NCI-H1048 (cell line): ENCODE measurements around the gene TRPC4AP.
"Not testable (repeated sequence)": the region's sequence is repeated elsewhere in the genome, so short reads cannot be mapped to it uniquely, and the experiment has no call there.

ENCODE experiments used
- DNase-seq: peaks from one replicate; lab custom pipeline; 2025; lab: John Stamatoyannopoulos, UW

TRPC4AP gene

DNA sequence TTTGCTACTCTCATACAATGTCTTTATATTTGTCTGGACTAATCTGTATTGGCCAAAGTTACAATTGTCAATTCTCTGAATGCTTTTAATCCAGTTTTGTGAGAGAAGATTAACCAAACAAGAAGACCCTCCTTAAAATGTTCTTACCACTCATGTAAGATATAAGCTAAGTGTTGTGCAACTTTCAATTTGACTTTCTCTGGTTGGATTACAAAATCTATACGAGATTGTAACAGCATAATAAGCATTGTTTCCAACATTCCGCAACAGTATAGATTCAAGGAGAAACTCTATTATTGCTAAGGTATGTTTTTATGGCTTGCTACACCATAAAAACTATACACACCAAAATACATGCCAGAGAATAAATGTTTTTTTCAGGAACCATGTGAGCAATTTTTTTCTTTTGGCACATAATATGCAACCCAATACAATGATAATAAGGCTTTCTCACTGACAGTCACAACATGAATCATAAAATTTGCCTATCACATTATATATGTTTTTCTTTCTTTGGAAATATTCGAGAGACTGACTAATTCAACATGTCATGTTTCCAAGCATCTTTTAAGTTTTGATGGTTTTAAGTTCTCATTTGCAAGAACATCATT is 12.2 kb upstream of the TRPC4AP start:
- no peak for DNase-seq

DNA sequence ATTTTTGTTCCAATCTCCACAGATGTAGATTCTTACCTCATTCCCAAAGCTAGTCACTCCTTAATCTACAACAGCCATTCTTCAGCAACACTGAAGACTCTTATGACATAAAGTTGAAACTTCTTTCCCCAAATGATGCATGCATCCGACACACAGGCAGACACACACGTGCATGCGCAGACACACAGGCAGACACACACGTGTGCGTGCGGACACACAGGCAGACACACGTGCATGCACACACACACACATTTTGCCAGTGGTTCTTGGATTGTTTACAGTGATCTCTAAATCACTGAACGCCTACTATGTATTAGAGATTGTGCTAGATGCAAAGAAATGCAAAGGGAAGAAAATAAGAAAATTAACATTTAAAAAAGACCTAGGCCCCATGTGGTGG is 9.0 kb upstream of the TRPC4AP start:
- DNase-seq, result no peak

DNA sequence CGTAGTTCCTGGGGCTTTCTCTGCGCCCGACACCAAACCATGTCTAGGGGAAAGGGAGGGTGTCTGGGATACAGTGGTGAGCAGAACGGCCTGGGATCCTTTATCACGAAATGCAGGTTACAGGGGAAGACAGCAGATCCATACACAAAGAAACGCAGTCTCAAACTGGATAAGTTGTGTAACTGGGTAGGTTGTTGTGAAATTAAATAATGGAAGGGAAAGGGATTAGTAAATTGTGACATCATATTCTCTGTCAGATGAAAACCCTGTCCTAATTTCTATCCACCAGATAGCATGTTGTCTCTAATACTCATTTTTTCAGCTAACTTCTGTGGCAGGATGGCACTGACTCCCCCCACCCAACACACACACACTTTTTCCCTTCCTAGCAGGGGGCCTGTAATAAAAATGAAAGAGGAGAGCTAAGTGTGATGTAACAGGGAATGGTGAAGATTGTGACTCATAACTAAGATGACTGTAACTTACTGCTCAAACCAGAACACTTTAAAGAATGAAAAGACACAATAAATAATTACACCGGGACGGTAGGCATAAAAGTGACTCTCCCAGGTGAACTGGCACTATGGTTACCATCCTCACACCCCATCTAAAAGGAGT is 769 bp upstream of the TRPC4AP start:
- no peak for DNase-seq

DNA sequence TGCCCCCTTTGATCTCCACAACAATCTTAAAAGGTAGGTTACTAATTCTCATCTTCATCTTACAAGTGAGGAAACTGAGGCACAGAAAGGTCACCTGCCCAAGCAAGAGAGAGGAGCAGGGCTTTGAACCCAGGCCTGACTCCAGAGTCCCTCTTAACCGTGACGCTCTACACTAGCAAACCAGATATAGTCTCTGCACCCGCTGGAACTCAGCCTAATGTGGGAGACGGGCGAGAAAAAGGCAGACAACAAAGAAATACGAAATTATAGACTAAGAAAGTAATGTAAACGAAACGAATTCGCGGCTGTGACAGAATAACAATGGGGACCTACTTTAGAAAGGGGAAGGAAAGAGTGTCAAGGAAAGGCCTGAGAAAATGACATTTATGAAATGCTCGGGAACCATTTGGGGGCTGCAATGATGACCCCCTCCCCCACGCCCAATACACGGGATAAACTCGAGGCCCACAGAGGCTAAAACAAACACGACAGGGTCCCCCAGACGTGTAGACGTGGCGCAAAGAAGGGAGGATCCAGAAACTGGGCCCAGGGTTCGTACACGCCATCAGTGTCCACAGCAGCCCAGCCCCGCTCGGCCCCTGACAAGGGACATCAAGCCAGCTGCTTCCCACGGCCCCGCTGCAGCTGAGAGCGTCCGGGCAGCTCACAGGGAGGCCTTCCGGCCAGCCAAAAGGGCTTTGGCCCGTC is 637 bp downstream of the TRPC4AP start:
- no peak for DNase-seq

DNA sequence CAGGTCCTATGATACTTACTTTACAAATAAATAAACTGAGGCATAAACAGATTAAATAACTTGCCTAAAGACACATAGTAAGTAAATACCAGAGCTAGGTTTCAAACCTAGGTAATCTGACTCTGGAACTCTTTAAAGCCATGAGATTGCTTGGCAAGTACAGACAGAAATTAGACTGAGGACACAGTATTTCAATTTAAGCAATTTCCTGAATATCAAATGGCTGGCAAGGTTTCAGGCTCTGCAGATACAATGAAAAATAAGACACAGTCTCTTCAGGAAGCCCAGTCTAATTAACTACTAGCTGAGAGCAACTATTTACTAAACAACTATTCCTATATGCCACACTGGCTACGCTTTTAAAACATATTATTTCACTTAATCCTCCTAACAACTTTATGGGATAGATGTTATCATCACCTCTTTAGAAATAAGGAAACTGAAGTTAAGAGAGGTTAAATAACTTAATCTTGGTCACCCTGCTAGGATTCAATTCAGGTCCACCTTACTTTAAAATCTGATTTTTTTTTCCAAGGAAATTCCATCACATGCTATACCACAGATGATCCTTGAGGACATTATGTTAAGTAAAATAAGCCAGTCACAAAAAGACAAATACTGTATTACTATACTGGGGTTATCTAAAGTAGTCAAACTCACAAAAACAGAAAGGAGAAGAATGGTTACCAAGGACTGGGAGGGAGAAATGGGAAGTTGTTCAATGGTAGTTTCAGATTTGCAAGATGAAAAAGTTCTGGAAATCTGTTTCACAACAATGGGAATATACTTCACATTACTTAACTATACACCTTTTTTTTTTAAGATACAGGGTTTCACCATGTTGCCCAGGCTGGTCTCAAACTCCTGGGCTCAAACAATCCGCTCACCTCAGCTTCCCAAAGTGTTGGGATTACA is 4.1 kb downstream of the TRPC4AP start:
- DNase-seq, result no peak

DNA sequence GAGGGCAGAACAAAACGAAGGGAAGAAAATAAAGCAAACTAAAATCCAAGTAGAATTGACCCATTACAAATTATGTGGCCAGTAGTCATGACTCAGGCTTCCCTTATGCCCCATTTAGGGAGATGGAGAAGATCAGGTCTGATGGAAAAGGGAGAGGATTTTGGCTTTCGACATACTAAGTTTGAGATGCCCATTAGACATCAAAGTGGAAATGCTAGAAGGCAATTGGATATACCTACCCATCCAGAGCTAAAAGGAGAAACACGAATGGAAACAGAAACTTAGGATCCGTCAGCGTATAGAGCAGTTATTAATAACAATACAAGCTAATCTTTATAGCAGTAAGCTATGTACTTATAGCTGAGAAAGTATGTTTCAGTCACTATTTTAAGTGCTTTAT is 4.8 kb downstream of the TRPC4AP start:
- no peak for DNase-seq

DNA sequence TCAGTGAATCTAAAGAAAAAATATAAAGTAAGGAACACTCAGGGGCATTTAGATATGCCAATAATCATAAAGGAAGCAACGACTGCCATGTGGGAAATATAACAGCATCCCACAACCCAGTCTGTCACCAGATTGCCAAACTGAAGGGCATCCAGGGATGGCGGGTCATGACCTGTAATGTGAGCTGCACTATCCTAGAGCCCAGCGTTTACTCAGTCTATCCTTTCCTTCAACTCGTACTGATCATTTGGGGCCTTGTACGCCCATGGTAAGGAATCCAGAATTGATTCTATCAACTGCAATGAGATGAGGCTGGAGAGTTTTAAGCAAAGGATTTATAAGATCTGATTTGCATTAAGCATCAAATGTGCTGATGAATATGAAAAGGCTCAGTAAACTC is 5.3 kb downstream of the TRPC4AP start:
- DNase-seq, result no peak

DNA sequence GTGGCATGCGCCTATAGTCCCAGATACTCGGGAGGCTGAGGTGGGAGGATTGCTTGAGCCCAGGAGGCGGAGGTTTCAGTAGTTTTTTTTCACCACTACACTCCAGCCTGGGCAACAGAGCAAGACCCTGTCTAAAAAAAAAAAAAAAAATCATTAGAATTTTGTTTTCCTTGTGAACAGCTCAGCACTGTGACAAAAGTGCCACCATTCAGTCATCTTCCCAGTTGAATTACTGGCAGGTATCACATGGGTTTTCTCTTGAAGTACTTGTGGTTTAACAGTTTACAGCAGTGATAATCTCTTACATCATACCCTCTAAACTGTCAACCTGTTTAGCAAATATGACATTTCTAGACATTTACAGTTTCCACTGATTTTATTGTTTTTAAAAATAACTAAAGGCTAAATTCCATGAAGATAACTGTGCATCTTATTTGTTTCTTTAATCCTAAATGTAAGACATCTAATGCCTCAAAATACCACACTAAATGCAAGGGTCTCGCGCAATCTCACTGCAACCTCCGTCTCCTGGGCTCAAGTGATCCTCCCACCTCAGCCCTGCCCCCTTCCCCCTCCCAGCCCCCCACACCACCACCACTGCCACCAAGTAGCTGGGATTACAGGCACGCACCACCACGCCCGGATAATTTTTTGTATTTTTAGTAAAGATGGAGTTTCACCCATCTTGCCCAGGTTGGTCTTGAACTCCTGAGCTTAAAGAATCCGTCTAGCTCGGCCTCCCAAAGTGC is 7.0 kb downstream of the TRPC4AP start:
- DNase-seq, result no peak

DNA sequence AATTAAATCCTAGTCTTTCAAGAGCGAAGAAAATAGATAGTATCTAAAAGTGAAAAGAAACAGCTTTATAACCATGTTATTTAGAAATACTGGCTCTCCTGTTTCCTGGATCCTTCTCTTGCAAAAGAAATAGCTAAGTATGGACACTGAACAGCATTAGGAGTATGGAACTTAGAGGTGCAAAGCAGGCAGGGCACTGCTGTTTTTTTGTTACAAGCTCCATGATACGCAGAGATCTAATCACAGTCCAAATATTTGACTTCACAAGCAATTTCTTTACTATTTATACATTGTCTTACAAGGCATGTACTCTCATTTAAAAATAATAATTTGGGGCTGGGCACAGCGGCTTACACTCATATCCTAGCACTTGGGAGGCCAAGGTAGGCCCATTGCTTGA is 7.6 kb downstream of the TRPC4AP start:
- no peak for DNase-seq

DNA sequence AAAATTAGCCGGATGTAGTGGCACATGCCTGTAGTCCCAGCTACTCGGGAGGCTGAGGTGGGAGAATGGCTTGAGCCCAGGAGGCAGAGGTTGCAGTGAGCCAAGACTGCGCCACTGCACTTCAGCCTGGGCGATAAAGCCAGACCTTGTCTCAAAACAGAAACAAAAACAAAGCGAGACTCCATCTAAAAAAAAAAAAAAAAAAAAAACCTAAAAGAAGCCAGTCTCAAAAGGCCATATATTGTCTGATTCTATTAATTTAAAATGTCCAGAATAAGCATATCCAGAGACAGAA is 12.3 kb downstream of the TRPC4AP start:
- DNase-seq, result not testable (repeated sequence)

DNA sequence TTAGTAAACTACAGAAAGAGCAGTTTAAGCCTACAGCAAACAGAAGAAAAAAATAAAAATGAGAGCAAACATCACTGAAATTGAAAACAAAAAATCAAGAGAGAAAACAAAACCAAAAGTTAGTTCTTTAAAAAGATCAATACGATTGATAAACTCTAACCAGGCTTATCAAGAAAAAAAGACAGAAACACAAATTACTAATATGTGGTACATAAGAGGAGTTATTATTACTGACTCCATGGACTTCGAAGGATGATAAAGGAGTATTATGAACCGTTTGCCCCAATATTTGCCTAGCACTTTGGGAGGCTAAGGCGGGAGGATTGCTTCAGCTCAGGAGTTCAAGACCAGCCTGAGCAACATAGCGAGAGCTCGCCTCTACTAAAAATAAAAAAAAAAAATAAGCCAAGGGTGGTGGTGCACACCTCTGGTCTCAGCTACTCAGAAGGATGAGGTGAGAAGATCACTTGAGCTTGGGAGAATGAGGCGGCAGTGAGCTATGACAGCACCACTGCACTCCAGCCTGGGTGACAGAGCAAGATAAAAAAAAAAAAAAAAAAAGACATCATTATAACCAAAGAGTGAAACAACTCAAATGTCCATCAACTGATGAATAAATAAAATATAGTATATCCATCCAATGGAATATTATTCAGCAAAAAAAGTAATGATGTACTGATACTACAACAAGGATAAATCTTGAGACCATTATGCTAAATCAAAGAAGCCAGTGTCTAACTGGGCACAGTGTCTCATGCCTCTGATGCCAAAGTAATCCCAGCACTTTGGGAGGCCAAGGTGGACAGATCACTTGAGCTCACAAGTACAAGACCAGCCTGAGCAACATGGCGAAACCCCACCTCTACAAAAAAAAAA is 12.9 kb downstream of the TRPC4AP start:
- DNase-seq, result no peak

DNA sequence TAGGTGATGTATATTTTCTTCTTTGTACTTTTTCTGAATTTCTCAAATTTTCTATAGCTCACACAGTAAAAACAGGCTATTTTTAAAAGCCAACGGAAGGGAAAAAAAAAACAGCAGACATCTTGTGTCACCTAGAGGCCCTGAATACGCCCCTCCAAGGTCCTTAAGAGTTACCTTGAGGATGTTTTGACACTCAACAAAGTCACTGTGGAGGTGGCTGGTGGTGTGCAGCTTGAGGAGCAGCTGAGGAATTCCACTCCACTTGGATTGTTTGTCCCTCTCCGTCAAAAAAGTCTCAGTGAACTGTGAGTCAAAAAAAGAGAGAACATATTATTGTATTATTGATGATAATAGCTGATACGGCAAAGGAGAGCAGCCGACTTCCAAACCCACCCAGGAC is 14.7 kb downstream of the TRPC4AP start:
- no peak for DNase-seq

DNA sequence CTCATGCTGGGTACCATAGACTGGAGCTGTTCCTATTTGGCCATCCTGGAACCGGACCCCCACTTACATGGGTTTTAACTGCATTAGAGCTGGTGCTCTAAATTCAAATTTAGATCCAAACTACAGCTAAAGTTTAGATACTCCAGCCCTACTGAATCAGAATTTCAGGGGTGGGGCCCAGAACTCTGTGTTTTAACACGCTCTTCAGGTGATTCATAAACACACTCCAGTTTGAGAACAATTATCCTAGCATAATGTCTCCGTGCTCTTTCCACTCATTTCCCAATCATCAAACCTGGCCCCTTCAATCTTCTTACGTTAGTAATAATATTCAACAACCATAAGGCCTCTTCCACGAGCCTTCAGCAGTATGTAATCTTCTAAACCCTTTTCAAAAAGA is 15.3 kb downstream of the TRPC4AP start:
- DNase-seq, result no peak

DNA sequence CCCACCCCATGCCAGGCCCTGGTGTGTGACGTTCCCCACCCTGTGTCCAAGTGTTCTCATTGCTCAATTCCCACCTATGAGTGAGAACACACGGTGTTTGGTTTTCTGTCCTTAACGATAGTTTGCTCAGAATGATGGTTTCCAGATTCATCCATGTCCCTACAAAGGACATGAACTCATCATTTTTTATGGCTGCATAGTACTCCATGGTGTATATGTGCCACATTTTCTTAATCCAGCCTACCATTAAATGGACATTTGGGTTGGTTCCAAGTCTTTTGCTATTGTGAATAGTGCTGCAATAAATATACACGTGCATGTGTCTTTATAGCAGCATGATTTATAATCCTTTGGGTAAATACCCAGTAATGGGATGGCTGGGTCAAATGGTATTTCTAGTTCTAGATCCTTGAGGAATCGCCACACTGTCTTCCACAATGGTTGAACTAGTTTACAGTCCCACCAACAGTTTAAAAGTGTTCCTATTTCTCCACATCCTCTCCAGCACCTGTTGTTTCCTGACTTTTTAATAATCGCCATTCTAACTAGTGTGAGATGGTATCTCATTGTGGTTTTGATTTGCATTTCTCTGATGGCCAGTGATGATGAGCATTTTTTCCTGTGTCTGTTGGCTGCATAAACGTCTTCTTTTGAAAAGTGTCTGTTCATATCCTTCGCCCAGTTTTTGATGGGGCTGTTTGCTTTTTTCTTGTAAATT is 21.0 kb downstream of the TRPC4AP start:
- not testable (repeated sequence) for DNase-seq

DNA sequence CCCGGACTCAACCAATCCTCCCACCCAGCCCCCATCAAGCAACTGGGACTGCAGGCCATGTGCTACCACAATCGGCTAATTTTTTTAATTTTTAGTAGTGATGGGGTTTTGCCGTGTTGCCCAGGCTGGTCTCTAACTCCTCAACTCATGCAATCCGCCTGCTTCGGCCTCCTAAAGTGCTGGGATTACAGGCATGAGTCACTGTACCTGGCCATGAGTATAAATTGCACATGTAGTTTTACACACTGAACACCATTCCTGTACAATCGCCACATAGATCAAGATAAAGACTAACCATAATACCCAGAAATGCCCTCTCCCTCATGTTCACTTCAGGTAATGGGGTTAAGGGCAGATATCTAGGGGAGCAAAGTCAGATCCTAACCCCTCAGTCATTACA is 26.4 kb downstream of the TRPC4AP start:
- DNase-seq, result no peak

DNA sequence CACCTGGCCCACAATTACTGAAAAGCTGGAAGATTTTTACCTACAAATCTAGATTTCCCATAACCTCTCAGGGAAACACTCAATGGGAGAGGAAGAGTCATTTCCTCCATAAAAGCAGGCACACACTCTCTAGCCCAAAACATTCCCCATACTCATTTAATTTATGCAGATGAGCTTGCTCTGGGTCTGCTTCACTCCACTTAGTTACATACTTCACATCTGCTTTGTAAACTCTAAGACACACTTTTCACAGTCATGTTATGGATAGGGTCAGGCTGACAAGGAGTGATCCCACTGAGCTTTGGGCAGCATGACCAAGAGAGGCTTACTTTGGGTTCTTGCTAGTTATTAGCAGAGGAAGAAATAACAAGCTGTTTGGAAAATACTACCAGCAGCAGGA is 27.4 kb downstream of the TRPC4AP start:
- DNase-seq, result no peak

DNA sequence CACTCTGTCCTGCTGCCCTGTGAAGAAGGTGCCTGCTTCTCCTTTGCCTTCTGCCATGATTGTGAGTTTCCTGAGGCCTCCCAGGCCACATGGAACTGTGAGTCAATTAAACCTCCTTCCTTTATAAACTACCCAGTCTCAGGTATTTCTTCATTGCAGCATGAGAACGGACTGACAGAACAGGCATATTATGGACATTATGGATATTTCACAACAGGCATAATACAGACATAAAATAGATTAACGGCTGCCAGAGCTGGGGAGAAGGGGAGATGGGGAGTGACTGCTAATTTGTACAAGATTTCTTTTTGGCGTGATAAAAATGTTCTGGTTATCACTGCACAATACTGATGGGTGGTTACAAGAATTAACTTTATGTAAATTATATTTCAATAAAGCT is 29.4 kb downstream of the TRPC4AP start:
- DNase-seq, result no peak

DNA sequence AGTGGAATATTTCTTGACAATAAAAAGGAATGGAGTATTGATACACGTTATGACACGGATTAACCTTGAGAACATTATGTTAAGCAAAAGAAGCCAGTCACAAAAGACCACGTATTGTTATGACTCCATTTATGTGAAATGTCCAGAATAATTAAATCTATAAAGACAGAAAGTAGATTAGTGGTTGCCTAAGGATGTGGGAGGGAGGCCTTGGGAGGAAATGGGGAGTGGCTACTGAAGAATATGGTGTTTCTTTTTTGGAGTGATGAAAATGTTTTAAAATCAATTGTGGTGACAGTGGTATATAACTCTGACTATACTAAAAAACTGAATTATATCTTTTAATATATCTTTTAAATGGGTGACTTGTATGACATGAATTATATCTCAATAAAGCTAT is 30.1 kb downstream of the TRPC4AP start:
- DNase-seq, result no peak

DNA sequence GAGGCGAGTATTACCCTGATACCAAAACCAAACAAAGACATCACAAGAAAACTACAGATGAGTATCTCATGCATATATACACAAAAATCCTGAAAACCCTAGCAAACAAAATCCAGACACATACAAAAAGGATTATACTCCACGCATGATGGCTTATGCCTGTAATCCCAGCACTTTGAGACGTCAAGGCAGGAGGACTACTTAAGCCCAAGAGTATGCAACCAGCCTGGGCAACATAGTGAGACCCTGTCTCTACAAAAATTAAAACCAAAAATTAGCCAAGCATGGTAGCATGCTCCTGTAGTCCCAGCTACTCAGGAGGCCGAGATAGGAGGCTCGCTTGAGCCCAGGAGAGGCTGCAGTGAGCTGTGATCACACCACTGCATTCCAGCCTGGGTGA is 32.4 kb downstream of the TRPC4AP start:
- no peak for DNase-seq

DNA sequence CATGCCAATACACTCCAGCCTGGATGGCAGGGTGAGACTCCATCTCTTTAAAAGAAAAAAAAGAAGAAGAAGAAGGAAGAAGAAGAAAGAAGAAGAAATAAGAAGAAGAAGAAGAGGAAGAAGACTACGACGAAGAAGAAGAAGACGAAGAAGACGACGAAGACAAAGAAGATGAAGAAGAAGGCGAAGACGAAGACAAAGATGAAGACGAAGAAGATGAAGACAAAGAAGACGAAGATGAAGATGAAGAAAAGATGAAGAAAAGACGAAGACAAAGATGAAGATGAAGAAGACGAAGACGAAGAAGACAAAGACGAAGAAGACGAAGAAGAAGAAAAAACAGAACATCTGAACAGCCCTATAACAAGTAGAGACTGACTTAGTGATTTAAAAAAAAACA is 33.0 kb downstream of the TRPC4AP start:
- no peak for DNase-seq
